HepG2 (cell line): ENCODE results near the gene ZNF474. TPM values are rescaled to one million over a fixed set of nuclear protein-coding genes. Genes with fewer than 3 reads are reported as not detected.

Experiments used
- ATAC-seq: fragments of 200-7000 bp; cut with Tn5 transposase; 3 replicates; pipeline ENCODE4 v1.9.1; 2020; ENCODE audit warnings: mild to moderate bottlenecking, moderate library complexity
- BruUV-seq: library from RNA; stranded (reverse); fragments of 400-500 nt; replicated peaks from 2 replicates; lab custom pipeline; 2021; lab: Mats Ljungman, UMichigan
- CTCF ChIA-PET: fragments of 300-600 bp; formaldehyde crosslinking; extraction: SDS; loops from one replicate; lab custom pipeline; 2021; ENCODE audit warnings: low total read pairs, inconsistent platforms, low intra/inter-chr PET ratio; lab: Yijun Ruan, JAX
- POLR2A ChIA-PET: fragments of 350-600 bp; sonication (Branson Sonifier 250); formaldehyde crosslinking; loops from one replicate; lab custom pipeline; 2020; ENCODE audit warnings: antibody characterized with exemption, inconsistent platforms; lab: Yijun Ruan, JAX
- DNase-seq: peaks from one replicate; pipeline ENCODE4 v3.0.0-alpha.2; 2015; ENCODE audit warnings: low spot score
- FAIRE-seq: peaks from 3 replicates; lab custom pipeline; 2011; peaks lifted over from hg19 to GRCh38; lab: Jason Lieb, UNC
- H2AFZ ChIP-seq: one replicate; pipeline ENCODE4 v1.6.1; 2011; ENCODE audit warnings: low read length, inconsistent platforms
- H3K27ac ChIP-seq: fragments of 300-600 bp; 3 replicates; pipeline ENCODE4 v1.8.0; 2011; ENCODE audit warnings: mixed run types, mild to moderate bottlenecking, mixed read lengths, low read length, inconsistent platforms; ENCODE audit not compliant: insufficient read depth; ENCODE audit errors: extremely low read length
- H3K27me3 ChIP-seq, 2 experiments: fragments of 200-600 bp in 1 of 2; 2 replicates in 1 of 2; 3 replicates in 1 of 2; pipeline versions ENCODE4 v1.6.0 to v1.8.0; 2011; ENCODE audit warnings: low read length in 2 of 2, mild to moderate bottlenecking in 2 of 2, moderate library complexity in 2 of 2, inconsistent platforms in 1 of 2; ENCODE audit not compliant: insufficient read depth in 2 of 2, control insufficient read depth in 1 of 2
- H3K36me3 ChIP-seq, 2 experiments: fragments of 200-600 bp in 1 of 2; replicated peaks in 1 of 2; 2 replicates in 1 of 2; 3 replicates in 1 of 2; pipeline versions ENCODE4 v1.5.1 to v1.8.0; 2011; ENCODE audit warnings: low read length in 2 of 2, inconsistent platforms in 1 of 2; ENCODE audit not compliant: insufficient read depth in 2 of 2, control insufficient read depth in 1 of 2
- H3K4me1 ChIP-seq: 2 replicates; pipeline ENCODE4 v1.5.1; 2012; ENCODE audit warnings: low read length, inconsistent platforms; ENCODE audit not compliant: insufficient read depth
- H3K4me2 ChIP-seq: 2 replicates; pipeline ENCODE4 v1.6.0; 2011; ENCODE audit warnings: low read depth, low read length, inconsistent platforms
- H3K4me3 ChIP-seq, 3 experiments: fragments of 200-600 bp in 1 of 3; sonication (generic), shearing (Covaris generic) in 1 of 3; replicated peaks in 1 of 3; 2 replicates each; pipeline ENCODE4 v1.5.1; 2011 to 2016; ENCODE audit warnings: low read length in 3 of 3, inconsistent platforms in 2 of 3, low read depth in 2 of 3, mild to moderate bottlenecking in 2 of 3, control low read depth in 1 of 3, mixed read lengths in 1 of 3; ENCODE audit not compliant: insufficient read depth in 1 of 3
- H3K79me2 ChIP-seq: one replicate; pipeline ENCODE4 v1.6.1; 2011; ENCODE audit warnings: low read length, inconsistent platforms; ENCODE audit not compliant: insufficient read depth
- H3K9ac ChIP-seq: 2 replicates; pipeline ENCODE4 v1.6.0; 2011; ENCODE audit warnings: mild to moderate bottlenecking, low read depth, low read length, inconsistent platforms; ENCODE audit not compliant: insufficient read depth
- H3K9me3 ChIP-seq: 2 replicates; pipeline ENCODE4 v1.5.1; 2012; ENCODE audit warnings: mild to moderate bottlenecking, low read length
- H4K20me1 ChIP-seq: 2 replicates; pipeline ENCODE4 v1.6.0; 2011; ENCODE audit warnings: inconsistent platforms, mild to moderate bottlenecking, low read length, moderate library complexity; ENCODE audit not compliant: insufficient read depth
- CERS6 ChIP-seq: sonication (generic); formaldehyde crosslinking; IDR thresholded peaks from 2 replicates; pipeline ENCODE4 v1.5.0; 2020; ENCODE audit warnings: missing genetic modification reagents
- ESRRA ChIP-seq: sonication (generic); formaldehyde crosslinking; IDR thresholded peaks from 2 replicates; pipeline ENCODE4 v1.5.1; 2020; ENCODE audit warnings: mild to moderate bottlenecking, low read depth, missing genetic modification reagents
- FOSL2 ChIP-seq: sonication (generic); formaldehyde crosslinking; IDR thresholded peaks from 2 replicates; pipeline ENCODE4 v1.4.0; 2020; ENCODE audit warnings: missing genetic modification reagents
- HDAC6 ChIP-seq: fragments of 200-600 bp; sonication (generic); IDR thresholded peaks from 2 replicates; pipeline ENCODE4 v1.7.0; 2017; ENCODE audit warnings: mild to moderate bottlenecking, antibody characterized with exemption, low read length, low read depth
- HNF4A ChIP-seq: sonication (generic); formaldehyde crosslinking; IDR thresholded peaks from 2 replicates; pipeline ENCODE4 v1.4.0; 2020; ENCODE audit warnings: missing genetic modification reagents
- MAZ ChIP-seq, 2 experiments: sonication (generic) in 1 of 2; formaldehyde crosslinking in 1 of 2; IDR thresholded peaks; 2 replicates each; pipeline versions ENCODE4 v1.5.0 to v1.6.1; 2012 to 2020; ENCODE audit warnings: low read depth in 2 of 2, mild to moderate bottlenecking in 2 of 2, borderline replicate concordance in 1 of 2, improper control_type of control experiment in 1 of 2, low read length in 1 of 2, missing genetic modification reagents in 1 of 2, moderate library complexity in 1 of 2
- MTA1 ChIP-seq: sonication (generic); formaldehyde crosslinking; IDR thresholded peaks from 2 replicates; pipeline ENCODE4 v1.4.0; 2020; ENCODE audit warnings: missing genetic modification reagents, mild to moderate bottlenecking, borderline replicate concordance
- NFE2L2 ChIP-seq: fragments of 150-350 bp; IDR thresholded peaks from 2 replicates; pipeline ENCODE4 v1.6.1; 2014; ENCODE audit warnings: low read length
- NR3C1 ChIP-seq: sonication (generic); formaldehyde crosslinking; IDR thresholded peaks from 2 replicates; pipeline ENCODE4 v1.4.0; 2020; ENCODE audit warnings: missing genetic modification reagents
- PHB2 ChIP-seq: fragments of 450-650 bp; IDR thresholded peaks from 2 replicates; pipeline ENCODE4 v1.6.1; 2018; ENCODE audit not compliant: partially characterized antibody
- POLR2AphosphoS2 ChIP-seq: IDR thresholded peaks from 2 replicates; pipeline ENCODE4 v1.6.1; 2011; ENCODE audit warnings: low read depth, low read length, improper control_type of control experiment
- SMARCE1 ChIP-seq: fragments of 450-650 bp; IDR thresholded peaks from 2 replicates; pipeline ENCODE4 v1.6.1; 2017; ENCODE audit warnings: borderline replicate concordance
- ZNF224 ChIP-seq: sonication (generic); formaldehyde crosslinking; IDR thresholded peaks from 2 replicates; pipeline ENCODE4 v1.5.0; 2020; ENCODE audit warnings: mild to moderate bottlenecking, missing genetic modification reagents
- ZNF354B ChIP-seq: sonication (generic); formaldehyde crosslinking; IDR thresholded peaks from 2 replicates; pipeline ENCODE4 v1.8.0; 2022; ENCODE audit warnings: mild to moderate bottlenecking, missing genetic modification reagents
- ZNF510 ChIP-seq: sonication (generic); formaldehyde crosslinking; IDR thresholded peaks from 2 replicates; pipeline ENCODE4 v1.4.0; 2020; ENCODE audit warnings: low read depth, mild to moderate bottlenecking, missing genetic modification reagents
- ZNF567 ChIP-seq: sonication (generic); formaldehyde crosslinking; IDR thresholded peaks from 2 replicates; pipeline ENCODE4 v1.8.1; 2023; ENCODE audit warnings: mild to moderate bottlenecking, missing genetic modification reagents, borderline replicate concordance
- ZNF780A ChIP-seq: sonication (generic); formaldehyde crosslinking; IDR thresholded peaks from 2 replicates; pipeline ENCODE4 v1.8.0; 2022; ENCODE audit warnings: mild to moderate bottlenecking, missing genetic modification reagents, moderate library complexity
- ZSCAN29 ChIP-seq: sonication (generic); formaldehyde crosslinking; conservative IDR thresholded peaks from 2 replicates; pipeline ENCODE4 v1.4.0; 2020; ENCODE audit warnings: mild to moderate bottlenecking, missing genetic modification reagents
- WGBS: methylation state at CpG from one replicate; pipeline ENCODE4 v1.1.6; 2017; ENCODE audit warnings: low lambda C conversion rate; 5-methylcytosine and 5-hydroxymethylcytosine counted together
- in situ Hi-C: cut with HindIII; loops from 2 replicates; pipeline ENCODE4 v1.10.0; 2017; ENCODE audit warnings: low pct_unique_long_range_greater_than_20kb; ENCODE audit not compliant: extremely low pct_ligation_motif_present
- intact Hi-C: fragments of 100-400 bp; cut with micrococcal nuclease; formaldehyde crosslinking; loops from one replicate; pipeline ENCODE4 v1.10.0; 2022; ENCODE audit not compliant: unreplicated experiment
- polyA plus RNA-seq, 8 experiments: library from polyadenylated mRNA; depleted of rRNA in 3 of 8; stranded (reverse) in 7 of 8; unstranded in 1 of 8; fragments of >200 nt; fragmentation: Illumina TruSeq in 4 of 8; extraction: Trizol in 4 of 8; gene quantifications; 2 replicates each; pipeline versions ENCODE4 v1.2.1 to v1.2.3, GENCODE V29; 2011 to 2016; ENCODE audit warnings: low read depth in 4 of 8, missing spikeins in 1 of 8, mixed read lengths in 1 of 8; ENCODE audit not compliant: insufficient read depth in 1 of 8
- total RNA-seq, 5 experiments: library from RNA; depleted of rRNA; stranded (reverse); fragments of >200 nt; fragmentation: Illumina TruSeq; extraction: Trizol; gene quantifications; 2 replicates each; pipeline ENCODE4 v1.2.3, GENCODE V29; 2016; ENCODE audit warnings: low read depth in 1 of 5
- TF ChIP-seq, protein P1 (sequence below): sonication (generic); formaldehyde crosslinking; IDR thresholded peaks from 2 replicates; pipeline ENCODE4 v1.4.0; 2020; ENCODE audit warnings: missing genetic modification reagents

Gene ZNF474
- total and polyA plus RNA-seq, 2 of the 13 experiments (the other 11 are each of a cell fraction or from before 2014, with no cell fraction given), result 0.07 TPM; not detected in 1

DNA sequence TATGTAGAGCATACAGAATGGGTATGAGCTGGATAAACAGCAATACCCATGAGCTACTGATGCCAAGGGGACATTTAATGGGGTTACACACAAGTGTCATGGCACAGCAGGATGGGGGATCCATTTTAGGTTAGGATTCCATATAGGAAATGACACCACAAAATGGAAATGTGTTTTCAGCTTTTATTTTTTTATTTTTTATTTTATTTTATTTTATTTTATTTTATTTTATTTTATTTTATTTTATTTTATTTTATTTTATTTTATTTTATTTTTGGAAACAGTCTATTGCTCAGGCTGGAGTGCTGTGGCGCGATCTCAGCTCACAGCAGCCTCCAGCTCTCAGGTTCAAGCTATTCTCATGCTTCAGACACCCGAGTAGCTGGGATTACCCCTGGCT is 11.6 kb downstream of the ZNF474 start:
- Histone ChIP-seq H3K27me3 (no peaks in the 10 kb centered on the region), H3K4me1 (no peaks in the 10 kb centered on the region), H3K9ac (no peak overlapping the region)
- CTCF ChIA-PET, result no interaction called here
- TF ChIP-seq MAZ (IDR thresholded peaks at IDR 0.05; ENCODE audit: borderline replicate concordance, low read depth, low read length), result no peak
- TF ChIP-seq MAZ (CRISPR knock-in tag; IDR thresholded peaks at IDR 0.05; ENCODE audit: low read depth), result no peak
- TF ChIP-seq NR3C1 (CRISPR knock-in tag), result no peak
- TF ChIP-seq ZNF780A (CRISPR knock-in tag), result no peak
- no peak for TF ChIP-seq NFE2L2
- TF ChIP-seq ZNF567 (CRISPR knock-in tag), result no peak
- TF ChIP-seq, protein P1, sequence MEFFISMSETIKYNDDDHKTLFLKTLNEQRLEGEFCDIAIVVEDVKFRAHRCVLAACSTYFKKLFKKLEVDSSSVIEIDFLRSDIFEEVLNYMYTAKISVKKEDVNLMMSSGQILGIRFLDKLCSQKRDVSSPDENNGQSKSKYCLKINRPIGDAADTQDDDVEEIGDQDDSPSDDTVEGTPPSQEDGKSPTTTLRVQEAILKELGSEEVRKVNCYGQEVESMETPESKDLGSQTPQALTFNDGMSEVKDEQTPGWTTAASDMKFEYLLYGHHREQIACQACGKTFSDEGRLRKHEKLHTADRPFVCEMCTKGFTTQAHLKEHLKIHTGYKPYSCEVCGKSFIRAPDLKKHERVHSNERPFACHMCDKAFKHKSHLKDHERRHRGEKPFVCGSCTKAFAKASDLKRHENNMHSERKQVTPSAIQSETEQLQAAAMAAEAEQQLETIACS (CRISPR knock-in tag), result no peak
- TF ChIP-seq ZSCAN29 (CRISPR knock-in tag), result no peak
- no peak for TF ChIP-seq ZNF224 (CRISPR knock-in tag)
- no peak for TF ChIP-seq FOSL2 (CRISPR knock-in tag)
- TF ChIP-seq CERS6 (CRISPR knock-in tag), result no peak
- no peak for TF ChIP-seq POLR2AphosphoS2
- TF ChIP-seq SMARCE1, result no peak
- no peak for TF ChIP-seq PHB2
- TF ChIP-seq ZNF354B (CRISPR knock-in tag), result no peak
- TF ChIP-seq HNF4A (CRISPR knock-in tag), result no peak
- no peak for TF ChIP-seq ZNF510 (CRISPR knock-in tag)
- no peak for TF ChIP-seq HDAC6
- no peak for TF ChIP-seq ESRRA (CRISPR knock-in tag)
- no peak for TF ChIP-seq MTA1
- TF ChIP-seq, all 625 proteins: peak for 0
- 29% methylated on average over 3 of the region's 3 CpGs for WGBS
- no TSS peak for BruUV-seq
- DNase-seq (no peak), FAIRE-seq (no peak), ATAC-seq (no peak)
- Histone ChIP-seq H3K36me3 (no peaks in the 10 kb centered on the region), H4K20me1 (no peaks in the 10 kb centered on the region), H3K4me3 (no peak overlapping the region), H2AFZ (no peak overlapping the region), H3K27ac (no peak overlapping the region), H3K9me3 (no peaks in the 10 kb centered on the region), H3K79me2 (no peaks in the 10 kb centered on the region), H3K4me2 (no peak overlapping the region)
- POLR2A ChIA-PET, result no interaction called here
- intact Hi-C loops, result no loop called here
- in situ Hi-C loops, result no loop called here
